RWPE1 (cell line): ENCODE measurements around the gene MYLK.

Experiments used
- CTCF ChIA-PET: fragments of 350-600 bp; sonication (Branson Sonifier 250); formaldehyde crosslinking; extraction: SDS; loops from one replicate; lab custom pipeline; 2021; lab: Yijun Ruan, JAX
- POLR2A ChIA-PET: fragments of 400-600 bp; formaldehyde crosslinking; extraction: SDS; loops from one replicate; lab custom pipeline; 2020; ENCODE audit warnings: antibody characterized with exemption; ENCODE audit not compliant: low non-redundant PET; lab: Yijun Ruan, JAX
- DNase-seq: peaks from one replicate; pipeline ENCODE4 v3.0.0; 2012; ENCODE audit warnings: low spot score
- H3K27ac ChIP-seq: fragments of 450-650 bp; 2 replicates; pipeline ENCODE4 v1.5.1; 2017
- TF ChIP-seq, protein P1 (sequence below): fragments of 450-650 bp; conservative IDR thresholded peaks from 2 replicates; pipeline ENCODE4 v1.5.1; 2017; ENCODE audit warnings: low read depth, mild to moderate bottlenecking

The MYLK gene

DNA sequence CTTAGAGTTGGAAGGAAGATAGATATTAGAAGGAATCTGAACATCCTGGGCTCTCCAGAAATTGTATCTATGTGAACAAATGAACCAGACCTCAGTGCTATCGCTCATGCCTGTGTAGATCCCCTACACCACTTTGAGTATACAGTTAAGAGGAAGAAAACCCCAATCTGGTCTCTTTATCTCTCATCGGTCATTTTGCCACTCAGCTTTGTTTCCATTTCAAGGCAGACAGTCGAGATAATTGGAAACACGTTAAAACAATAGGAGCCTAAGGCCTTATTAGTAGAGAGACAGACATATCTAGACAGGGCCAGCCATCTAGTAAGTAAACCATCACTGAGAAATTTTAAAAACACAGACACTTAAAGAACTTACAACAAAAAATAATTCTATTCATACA, 101.6 kb downstream of the MYLK start:
- ChIA-PET CTCF (no interaction called here), POLR2A (no interaction called here)
- H3K27ac ChIP-seq = no peak overlapping the region
- TF ChIP-seq, protein P1, sequence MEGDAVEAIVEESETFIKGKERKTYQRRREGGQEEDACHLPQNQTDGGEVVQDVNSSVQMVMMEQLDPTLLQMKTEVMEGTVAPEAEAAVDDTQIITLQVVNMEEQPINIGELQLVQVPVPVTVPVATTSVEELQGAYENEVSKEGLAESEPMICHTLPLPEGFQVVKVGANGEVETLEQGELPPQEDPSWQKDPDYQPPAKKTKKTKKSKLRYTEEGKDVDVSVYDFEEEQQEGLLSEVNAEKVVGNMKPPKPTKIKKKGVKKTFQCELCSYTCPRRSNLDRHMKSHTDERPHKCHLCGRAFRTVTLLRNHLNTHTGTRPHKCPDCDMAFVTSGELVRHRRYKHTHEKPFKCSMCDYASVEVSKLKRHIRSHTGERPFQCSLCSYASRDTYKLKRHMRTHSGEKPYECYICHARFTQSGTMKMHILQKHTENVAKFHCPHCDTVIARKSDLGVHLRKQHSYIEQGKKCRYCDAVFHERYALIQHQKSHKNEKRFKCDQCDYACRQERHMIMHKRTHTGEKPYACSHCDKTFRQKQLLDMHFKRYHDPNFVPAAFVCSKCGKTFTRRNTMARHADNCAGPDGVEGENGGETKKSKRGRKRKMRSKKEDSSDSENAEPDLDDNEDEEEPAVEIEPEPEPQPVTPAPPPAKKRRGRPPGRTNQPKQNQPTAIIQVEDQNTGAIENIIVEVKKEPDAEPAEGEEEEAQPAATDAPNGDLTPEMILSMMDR = no peak
- DNase-seq = no peak

DNA sequence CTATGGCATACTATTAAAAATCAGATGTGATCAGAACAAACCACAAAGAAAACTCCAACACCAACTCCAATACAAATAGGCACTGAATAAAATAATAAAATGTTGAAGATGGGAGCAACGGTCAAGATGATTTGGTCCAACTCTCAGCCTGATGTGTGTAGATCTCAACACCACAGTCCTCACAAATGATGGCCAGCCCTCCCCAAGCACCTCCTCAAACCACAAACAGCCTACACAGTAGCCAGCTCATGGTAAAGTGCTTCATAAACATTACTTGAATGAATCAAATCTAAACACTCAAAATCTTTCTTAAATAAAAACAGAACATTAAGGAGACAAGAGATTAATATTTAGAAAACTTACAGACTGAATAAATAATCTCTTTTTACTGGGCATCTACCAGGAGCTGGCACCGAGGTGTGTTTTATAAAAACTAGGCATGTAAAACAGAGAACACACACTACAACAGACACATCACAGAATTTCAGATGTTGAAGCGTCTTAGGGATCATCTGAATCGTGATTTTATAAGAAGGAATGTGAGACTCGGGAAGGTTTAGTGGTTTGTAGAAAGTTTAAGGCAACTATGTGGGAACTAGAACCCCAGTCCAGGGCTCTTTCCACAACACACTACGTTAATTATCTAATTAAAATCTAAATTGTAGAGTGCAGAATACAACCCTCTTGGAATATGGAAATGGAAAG, 102.4 kb downstream of the MYLK start:
- TF ChIP-seq, protein P1 = no peak
- no peak for DNase-seq
- CTCF ChIA-PET = no interaction called here
- POLR2A ChIA-PET = no interaction called here
- H3K27ac ChIP-seq = no peak overlapping the region

DNA sequence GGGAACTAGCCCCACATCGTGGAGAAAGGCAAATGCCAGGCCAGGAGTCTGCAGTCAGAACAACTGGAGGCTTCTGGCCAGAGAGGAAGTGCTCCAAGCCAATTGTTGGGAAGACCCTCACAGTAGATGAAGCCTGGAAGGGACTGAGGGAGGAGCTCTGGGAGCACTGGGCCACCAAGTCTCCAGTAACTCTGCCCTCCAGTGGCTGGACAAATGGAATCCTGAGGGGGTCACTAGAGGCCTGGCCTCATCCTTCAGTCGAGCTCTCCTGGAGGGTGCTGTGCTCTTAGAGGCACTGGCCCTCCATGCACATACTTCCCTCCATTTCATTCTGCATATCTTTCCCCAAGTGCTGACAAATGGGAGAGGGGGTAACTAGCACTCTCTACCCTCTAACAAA, 103.0 kb downstream of the MYLK start:
- no peak overlapping the region for H3K27ac ChIP-seq
- ChIA-PET POLR2A (no interaction called here), CTCF (no interaction called here)
- TF ChIP-seq, protein P1 = no peak
- no peak for DNase-seq

DNA sequence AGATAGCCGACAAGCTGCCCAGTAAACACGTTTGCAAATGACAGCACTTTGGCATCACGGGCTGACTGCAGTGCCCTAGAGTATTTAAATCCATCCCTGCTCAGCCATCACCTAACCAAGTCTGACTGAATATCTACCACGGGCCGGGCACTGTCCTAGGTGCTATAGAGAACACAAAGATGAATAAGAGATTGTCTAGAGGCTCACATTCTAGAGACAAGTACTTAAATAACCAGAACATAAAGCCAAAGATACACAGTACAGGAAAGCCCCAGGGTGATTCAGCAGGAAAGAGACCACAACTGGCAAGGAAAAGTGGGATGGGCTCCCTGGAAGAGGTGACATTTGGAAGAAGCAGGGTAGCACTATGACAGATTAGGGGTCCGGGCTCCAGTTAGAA, 103.5 kb downstream of the MYLK start:
- CTCF ChIA-PET = no interaction called here
- no peak overlapping the region for H3K27ac ChIP-seq
- POLR2A ChIA-PET = no interaction called here
- DNase-seq = no peak
- TF ChIP-seq, protein P1 = no peak

DNA sequence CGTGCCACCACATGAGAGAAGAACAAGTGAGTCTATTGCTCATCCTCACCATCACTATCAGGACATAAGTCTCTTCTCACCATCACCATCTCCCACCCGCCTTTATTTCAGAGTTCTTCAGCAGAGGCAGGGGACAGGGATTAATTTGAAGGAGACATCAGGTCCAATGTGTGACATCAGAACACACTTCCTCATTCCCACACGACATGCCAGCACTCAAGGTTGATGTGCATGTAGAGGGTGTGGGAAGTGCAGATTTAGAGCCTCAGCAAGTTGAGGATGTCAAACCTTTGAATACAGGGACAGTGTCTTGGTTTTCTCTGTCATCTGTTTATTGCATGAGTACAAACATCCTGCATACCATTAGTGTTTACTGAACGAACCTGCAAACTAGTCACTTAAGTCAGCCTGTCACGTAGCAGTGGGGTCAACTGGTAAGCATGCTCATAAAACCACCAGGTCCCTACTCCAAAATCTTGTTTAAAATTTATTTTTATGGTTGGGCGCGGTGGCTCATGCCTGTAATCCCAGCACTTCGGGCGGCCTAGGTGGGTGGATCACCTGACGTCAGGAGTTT, 104.4 kb downstream of the MYLK start:
- ChIA-PET CTCF (no interaction called here), POLR2A (no interaction called here)
- DNase-seq = no peak
- TF ChIP-seq, protein P1 = no peak
- H3K27ac ChIP-seq = no peak overlapping the region

DNA sequence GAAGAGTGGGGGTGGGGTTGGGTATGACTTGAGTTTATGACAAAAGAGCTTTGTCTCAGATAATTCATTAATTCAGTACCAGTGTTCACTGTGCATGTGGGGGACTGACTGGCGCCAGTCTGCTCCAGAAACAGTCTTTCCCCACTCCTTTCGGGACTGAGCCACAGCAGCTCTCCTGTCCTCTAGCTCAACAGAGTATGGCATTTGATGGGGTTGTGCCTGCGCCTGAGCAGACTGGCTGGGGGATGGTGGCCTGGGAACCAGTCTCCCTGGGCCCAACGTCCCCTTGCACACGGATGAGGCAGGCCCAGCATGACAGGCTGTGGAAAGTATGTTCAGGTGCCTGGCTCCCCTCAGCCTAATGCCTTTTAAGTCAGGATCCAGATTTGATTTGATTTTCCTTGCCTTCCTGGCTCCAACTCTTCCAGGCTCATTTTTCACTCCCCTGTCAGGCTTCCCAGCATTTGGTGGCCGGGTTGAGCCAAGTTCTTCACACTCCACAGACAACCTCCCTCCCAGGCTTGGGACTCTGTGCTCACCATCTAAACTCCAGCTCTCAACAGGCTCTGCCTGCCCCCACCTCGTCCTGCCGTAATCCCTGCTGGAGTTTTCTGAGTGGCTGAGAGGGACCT, 105.0 kb downstream of the MYLK start:
- TF ChIP-seq, protein P1 = no peak
- no peak for DNase-seq
- CTCF ChIA-PET = no interaction called here
- POLR2A ChIA-PET = no interaction called here
- H3K27ac ChIP-seq = no peak overlapping the region
